GM12892 (cell line): ENCODE data around the gene LRRC37B.
"Not testable (repeated sequence)": the region's sequence is repeated elsewhere in the genome, so short reads cannot be mapped to it uniquely, and the experiment has no call there.

ENCODE experiments used
- POLR2A ChIP-seq: IDR thresholded peaks from 2 replicates; pipeline ENCODE4 v1.6.1; 2011; ENCODE audit warnings: low read depth, low read length, control low read depth
- POLR2AphosphoS5 ChIP-seq: IDR thresholded peaks from 2 replicates; pipeline ENCODE4 v1.6.1; 2011; ENCODE audit warnings: low read depth, low read length, control low read depth
- TAF1 ChIP-seq: IDR thresholded peaks from 2 replicates; pipeline ENCODE4 v1.6.1; 2011; ENCODE audit warnings: low read depth, mild to moderate bottlenecking, control low read depth, low read length, borderline replicate concordance

DNA sequence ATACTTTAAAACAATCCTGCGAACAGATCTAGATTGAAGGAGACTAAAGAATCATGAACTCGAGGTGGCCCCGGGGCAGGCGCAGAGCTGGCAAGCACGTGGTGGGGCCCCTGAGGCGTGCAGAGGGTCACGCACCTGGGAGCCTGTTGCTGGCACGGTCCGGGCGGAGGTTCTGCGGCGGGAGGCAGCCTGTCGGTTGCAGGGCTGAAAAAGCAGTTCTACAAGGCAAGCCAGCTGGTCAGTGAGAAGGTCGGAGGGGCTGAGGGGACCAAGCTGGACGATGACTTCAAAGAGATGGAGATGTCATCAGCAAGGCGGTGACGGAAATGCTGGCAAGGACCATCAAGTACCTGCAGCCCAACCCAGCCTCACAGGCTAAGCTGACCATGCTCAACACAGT, 33.1 kb downstream of the LRRC37B start:
- not testable (repeated sequence) for TF ChIP-seq POLR2A, POLR2AphosphoS5, TAF1
